Stomach smooth muscle (tissue), 2 donors: ENCODE results near the gene ZRANB1.

Source experiments
- H3K27ac ChIP-seq: one replicate; pipeline ENCODE4 v1.7.0; 2013; ENCODE audit warnings: mild to moderate bottlenecking, low read length, inconsistent platforms
- H3K27me3 ChIP-seq, 2 donors: one replicate each; pipeline ENCODE4 v1.7.0; 2013; ENCODE audit warnings: low read length in 2 of 2; ENCODE audit not compliant: insufficient read depth in 2 of 2, control insufficient read depth in 1 of 2
- H3K36me3 ChIP-seq, 2 donors: one replicate each; pipeline ENCODE4 v1.7.0; 2013; ENCODE audit warnings: low read length in 2 of 2; ENCODE audit not compliant: control insufficient read depth in 2 of 2, insufficient read depth in 2 of 2
- H3K4me1 ChIP-seq: one replicate; pipeline ENCODE4 v1.7.0; 2013; ENCODE audit warnings: low read length; ENCODE audit not compliant: control insufficient read depth, insufficient read depth
- H3K4me3 ChIP-seq, 2 donors: one replicate each; pipeline ENCODE4 v1.7.0; 2013; ENCODE audit warnings: low read length in 2 of 2
- H3K9ac ChIP-seq, 2 donors: one replicate each; pipeline ENCODE4 v1.7.0; 2013; ENCODE audit warnings: low read length in 2 of 2, mild to moderate bottlenecking in 1 of 2
- H3K9me3 ChIP-seq, 2 donors: one replicate each; pipeline ENCODE4 v1.7.0; 2013; ENCODE audit warnings: low read length in 2 of 2; ENCODE audit not compliant: control insufficient read depth in 2 of 2
- donor health status: healthy.
- donor health status: Pancreatic carcinoma.

ZRANB1 gene

DNA sequence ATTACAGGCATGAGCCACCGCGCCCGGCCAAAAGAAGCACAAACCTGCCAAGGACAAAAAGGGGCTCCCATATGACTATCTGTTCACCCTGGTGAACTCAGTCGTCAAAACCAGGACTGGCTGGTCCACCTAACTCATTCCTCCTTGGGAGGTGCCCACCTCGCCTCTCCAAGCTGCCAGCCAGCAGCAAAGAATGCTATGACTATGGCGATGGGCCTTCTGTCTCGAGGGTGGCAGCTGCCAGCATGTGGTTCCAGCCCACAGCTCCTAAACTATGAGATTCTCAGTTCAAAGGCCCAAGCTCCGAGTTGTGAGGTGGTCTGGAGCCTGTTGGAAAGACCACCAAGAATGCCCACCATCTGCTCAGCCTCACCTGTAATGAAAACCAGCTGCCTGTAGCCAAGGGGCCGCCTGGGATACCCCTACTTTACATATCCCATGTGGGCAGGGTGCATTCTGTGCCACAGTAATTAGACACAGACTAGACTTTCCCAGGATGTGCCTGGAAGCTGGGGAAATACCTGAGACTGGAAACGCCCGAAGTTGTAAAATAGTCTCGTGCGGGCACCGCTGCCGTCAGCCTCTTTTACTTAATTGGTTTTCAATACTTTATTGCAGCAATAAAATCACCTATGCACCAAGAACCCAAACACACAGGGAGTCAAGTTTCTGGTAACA, 71.1 kb downstream of the ZRANB1 start:
- Histone ChIP-seq H3K9ac (no peak overlapping the region), H3K4me1 (peaks cover 78% of the 10 kb centered on the region), H3K4me3 (no peak overlapping the region), H3K36me3 (peaks cover 3 to 12% of the 10 kb centered on the region in 2 donors), H3K27me3 (no peaks in the 10 kb centered on the region), H3K9me3 (no peaks in the 10 kb centered on the region), H3K27ac (peak overlapping the region; percentile 49)

DNA sequence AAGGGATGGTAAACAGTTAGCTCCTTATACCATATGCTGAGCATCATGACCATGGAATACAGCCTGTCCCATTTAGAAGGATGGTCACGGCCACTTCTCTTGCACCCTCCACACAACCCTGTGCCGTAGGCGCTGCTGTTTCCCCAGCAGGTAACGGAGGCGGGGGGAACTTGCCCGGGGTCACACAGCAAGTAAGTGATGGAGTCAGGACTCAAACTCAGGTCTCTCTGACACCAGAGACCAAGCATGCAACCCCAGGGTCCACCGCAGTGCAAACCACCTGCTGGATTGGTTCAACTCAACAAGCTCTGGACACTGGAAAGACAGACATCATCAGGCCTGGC, 71.6 kb downstream of the ZRANB1 start:
- H3K36me3 ChIP-seq, result peaks cover 3 to 12% of the 10 kb centered on the region in 2 donors
- H3K9me3 ChIP-seq, result no peaks in the 10 kb centered on the region
- peaks cover 75% of the 10 kb centered on the region for H3K4me1 ChIP-seq
- H3K4me3 ChIP-seq, result no peak overlapping the region
- H3K9ac ChIP-seq, result no peak overlapping the region
- no peaks in the 10 kb centered on the region for H3K27me3 ChIP-seq
- H3K27ac ChIP-seq, result peak overlapping the region; percentile 49

DNA sequence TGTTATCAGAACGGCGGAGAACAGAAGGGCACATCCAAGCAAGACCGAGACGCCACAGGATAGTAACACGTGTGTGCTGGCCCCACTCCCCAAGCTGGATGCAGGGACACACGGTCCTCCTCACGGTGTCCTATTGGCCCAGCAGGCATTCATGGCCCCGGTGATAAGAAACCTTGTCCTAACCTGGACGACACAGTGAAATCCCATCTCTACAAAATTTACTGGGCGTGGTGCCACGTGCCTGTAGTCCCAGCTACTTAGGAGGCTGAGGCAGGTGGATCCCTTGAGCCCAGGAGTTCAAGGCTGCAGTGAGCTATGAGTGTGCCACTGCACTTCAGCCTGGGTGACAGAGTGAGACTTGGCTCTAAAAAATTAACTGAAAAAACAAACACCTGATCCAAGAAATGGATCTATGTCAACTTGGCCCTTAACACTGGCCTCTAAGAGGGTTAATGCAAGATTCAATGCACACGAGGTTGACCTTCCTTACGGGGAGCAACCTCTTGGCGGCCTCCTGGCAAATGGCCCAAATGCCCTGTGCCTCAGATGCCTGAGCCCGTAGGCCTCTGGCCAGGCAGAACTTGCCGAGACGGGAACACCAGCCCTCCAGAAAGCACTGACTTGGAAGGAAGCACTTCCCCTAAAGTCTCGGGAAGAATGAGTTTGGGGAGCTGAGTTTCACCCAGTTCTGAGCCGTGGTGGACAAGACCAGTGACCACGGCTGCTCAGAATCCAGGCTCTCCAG, 72.3 kb downstream of the ZRANB1 start:
- Histone ChIP-seq H3K27ac (no peak overlapping the region), H3K27me3 (no peaks in the 10 kb centered on the region), H3K4me1 (peaks cover 74% of the 10 kb centered on the region)

DNA sequence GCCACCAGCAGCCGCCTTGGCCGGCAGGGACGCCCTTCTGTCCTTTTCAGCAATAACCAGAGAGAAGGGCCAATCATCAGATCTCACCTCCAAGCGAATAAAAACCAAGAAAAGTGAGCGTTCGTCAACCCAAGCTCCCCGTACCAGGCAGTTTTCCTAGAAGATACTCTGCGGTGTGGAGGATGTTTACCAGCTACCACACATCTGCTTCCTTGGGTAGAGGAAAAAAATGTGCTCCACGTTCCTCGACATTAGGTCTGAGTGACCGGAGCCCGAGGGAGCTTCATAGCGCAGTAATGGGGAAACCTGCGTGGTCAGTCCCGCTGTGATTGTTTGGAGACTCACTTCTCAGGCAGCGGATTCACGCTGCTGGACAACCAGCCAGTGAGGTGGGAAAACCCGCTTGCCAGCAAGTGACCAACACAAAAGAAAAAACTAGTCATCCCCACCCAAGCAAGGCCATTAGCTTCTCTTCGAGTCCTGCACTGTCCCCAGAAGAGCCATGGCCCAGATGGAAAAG, 73.0 kb downstream of the ZRANB1 start:
- no peak overlapping the region for H3K9ac ChIP-seq
- H3K27me3 ChIP-seq, result no peaks in the 10 kb centered on the region
- H3K4me1 ChIP-seq, result peaks cover 67% of the 10 kb centered on the region
- no peak overlapping the region for H3K27ac ChIP-seq
- H3K36me3 ChIP-seq, result peaks cover 3 to 14% of the 10 kb centered on the region in 2 donors
- H3K9me3 ChIP-seq, result no peaks in the 10 kb centered on the region
- no peak overlapping the region for H3K4me3 ChIP-seq

More for the DNA sequence above, 72.3 kb downstream of the ZRANB1 start:
- Histone ChIP-seq H3K36me3 (peaks cover 3 to 12% of the 10 kb centered on the region in 2 donors), H3K4me3 (no peak overlapping the region), H3K9ac (no peak overlapping the region), H3K9me3 (no peaks in the 10 kb centered on the region)

- H3K4me1 ChIP-seq, result peaks cover 64% of the 10 kb centered on the region
- H3K9ac ChIP-seq, result no peak overlapping the region
- no peaks in the 10 kb centered on the region for H3K27me3 ChIP-seq
- H3K4me3 ChIP-seq, result no peak overlapping the region
- no peaks in the 10 kb centered on the region for H3K9me3 ChIP-seq
- H3K27ac ChIP-seq, result peak overlapping the region; percentile 64
- H3K36me3 ChIP-seq, result peaks cover 3 to 14% of the 10 kb centered on the region in 2 donors
These were observed 73.5 kb downstream of the ZRANB1 start for GRCh38 chr10:125015356-125015944.

GRCh38 chr10:125016123-125016522, 74.2 kb downstream of the ZRANB1 start:
- Histone ChIP-seq H3K9ac (no peak overlapping the region), H3K27ac (peak overlapping the region; percentile 64), H3K4me1 (peaks cover 64% of the 10 kb centered on the region), H3K36me3 (peaks cover 3 to 17% of the 10 kb centered on the region in 2 donors), H3K9me3 (no peaks in the 10 kb centered on the region), H3K27me3 (no peaks in the 10 kb centered on the region), H3K4me3 (peak overlapping the region in 1 of 2 donors; percentile 15)

GRCh38 chr10:125016611-125017202, 74.8 kb downstream of the ZRANB1 start:
- peak overlapping the region; percentile 64 for H3K27ac ChIP-seq
- no peaks in the 10 kb centered on the region for H3K27me3 ChIP-seq
- H3K36me3 ChIP-seq, result peaks cover 3 to 17% of the 10 kb centered on the region in 2 donors
- H3K9me3 ChIP-seq, result no peaks in the 10 kb centered on the region
- peaks cover 58% of the 10 kb centered on the region for H3K4me1 ChIP-seq
- peak overlapping the region in 1 of 2 donors; percentile 15 for H3K4me3 ChIP-seq
- no peak overlapping the region for H3K9ac ChIP-seq

GRCh38 chr10:125017547-125018298, 75.8 kb downstream of the ZRANB1 start:
- H3K9ac ChIP-seq, result no peak overlapping the region
- no peak overlapping the region for H3K27ac ChIP-seq
- H3K9me3 ChIP-seq, result no peaks in the 10 kb centered on the region
- H3K27me3 ChIP-seq, result no peaks in the 10 kb centered on the region
- no peak overlapping the region for H3K4me3 ChIP-seq
- peaks cover 48% of the 10 kb centered on the region for H3K4me1 ChIP-seq
- peaks cover 0 to 12% of the 10 kb centered on the region in 2 donors for H3K36me3 ChIP-seq

DNA sequence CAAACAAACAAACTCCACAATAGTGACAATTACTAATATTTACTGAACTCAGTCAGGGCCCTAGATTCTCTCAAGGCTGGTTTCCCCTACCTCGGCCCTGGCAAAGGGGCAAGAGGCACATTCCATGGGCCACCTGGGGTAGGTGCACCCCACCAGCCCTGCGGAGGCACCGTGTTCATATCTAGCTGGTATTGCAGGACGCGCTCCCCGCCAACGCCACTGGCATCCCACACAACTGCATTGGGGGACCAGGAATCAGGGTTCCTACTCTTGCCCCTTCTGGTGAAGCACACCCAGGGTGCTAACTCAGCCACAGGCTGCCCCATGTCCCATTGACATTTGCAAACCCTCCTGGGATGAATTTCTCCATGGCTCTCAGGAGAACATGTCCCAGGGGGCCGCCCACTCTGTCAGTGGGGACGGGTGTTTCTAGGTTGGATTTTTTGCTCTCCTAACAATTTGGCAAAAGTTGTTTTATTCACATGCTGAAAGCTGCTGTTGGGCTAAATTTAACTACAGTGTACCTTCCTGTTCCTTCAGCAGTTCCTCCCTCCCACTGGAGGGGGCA, 76.7 kb downstream of the ZRANB1 start:
- H3K27ac ChIP-seq, result no peak overlapping the region
- H3K9ac ChIP-seq, result no peak overlapping the region
- H3K4me3 ChIP-seq, result no peak overlapping the region
- peaks cover 0 to 8% of the 10 kb centered on the region in 2 donors for H3K36me3 ChIP-seq
- no peaks in the 10 kb centered on the region for H3K27me3 ChIP-seq
- no peaks in the 10 kb centered on the region for H3K9me3 ChIP-seq
- peaks cover 52% of the 10 kb centered on the region for H3K4me1 ChIP-seq

GRCh38 chr10:125020386-125020785, 78.5 kb downstream of the ZRANB1 start:
- no peak overlapping the region for H3K27ac ChIP-seq
- no peaks in the 10 kb centered on the region for H3K27me3 ChIP-seq
- H3K36me3 ChIP-seq, result peaks cover 0 to 8% of the 10 kb centered on the region in 2 donors
- no peaks in the 10 kb centered on the region for H3K9me3 ChIP-seq
- no peak overlapping the region for H3K9ac ChIP-seq
- no peak overlapping the region for H3K4me3 ChIP-seq
- H3K4me1 ChIP-seq, result peaks cover 48% of the 10 kb centered on the region
